Astrocyte (in vitro differentiated cells and primary cell): ENCODE measurements around the gene PDE6H. TPM values are rescaled to one million over a fixed set of nuclear protein-coding genes. Genes with fewer than 3 reads are reported as not detected.

Source experiments
- DNase-seq: peaks from one replicate; pipeline ENCODE4 v3.0.0-alpha.2; 2010; ENCODE audit warnings: low read depth
- FAIRE-seq: peaks from 2 replicates; lab custom pipeline; 2011; peaks lifted over from hg19 to GRCh38; lab: Jason Lieb, UNC
- H2AFZ ChIP-seq: 2 replicates; pipeline ENCODE4 v1.6.0; 2012; ENCODE audit warnings: low read depth, low read length, inconsistent platforms
- H3K27ac ChIP-seq: 2 replicates; pipeline ENCODE4 v1.5.1; 2011; ENCODE audit warnings: low read depth, low read length, inconsistent platforms
- H3K27me3 ChIP-seq: 2 replicates; pipeline ENCODE4 v1.6.0; 2011; ENCODE audit warnings: low read length, inconsistent platforms; ENCODE audit not compliant: insufficient read depth
- H3K36me3 ChIP-seq: 2 replicates; pipeline ENCODE4 v1.5.1; 2011; ENCODE audit warnings: low read length, inconsistent platforms; ENCODE audit not compliant: insufficient read depth
- H3K4me1 ChIP-seq: 2 replicates; pipeline ENCODE4 v1.5.1; 2011; ENCODE audit warnings: low read length, inconsistent platforms; ENCODE audit not compliant: insufficient read depth
- H3K4me2 ChIP-seq: 2 replicates; pipeline ENCODE4 v1.6.0; 2012; ENCODE audit warnings: low read length, inconsistent platforms
- H3K4me3 ChIP-seq: 2 replicates; pipeline ENCODE4 v1.5.1; 2011; ENCODE audit warnings: low read depth, mild to moderate bottlenecking, low read length, inconsistent platforms; ENCODE audit not compliant: insufficient read depth
- H3K79me2 ChIP-seq: 2 replicates; pipeline ENCODE4 v1.6.0; 2012; ENCODE audit warnings: mild to moderate bottlenecking, low read length, inconsistent platforms; ENCODE audit not compliant: insufficient read depth
- H3K9ac ChIP-seq: 2 replicates; pipeline ENCODE4 v1.6.0; 2012; ENCODE audit warnings: mild to moderate bottlenecking, low read length, inconsistent platforms
- H3K9me3 ChIP-seq: 2 replicates; pipeline ENCODE4 v1.5.1; 2012; ENCODE audit warnings: low read depth, mild to moderate bottlenecking, low read length, inconsistent platforms; ENCODE audit not compliant: insufficient read depth
- H4K20me1 ChIP-seq: 2 replicates; pipeline ENCODE4 v1.6.0; 2012; ENCODE audit warnings: low read length, inconsistent platforms; ENCODE audit not compliant: insufficient read depth
- H3K27ac Mint-ChIP-seq: one replicate; pipeline ENCODE4 v1.8.0; 2021; ENCODE audit warnings: mild to moderate bottlenecking, mixed read lengths; ENCODE audit not compliant: unreplicated experiment
- H3K27me3 Mint-ChIP-seq: one replicate; pipeline ENCODE4 v1.8.0; 2021; ENCODE audit warnings: low read depth, mixed read lengths; ENCODE audit not compliant: unreplicated experiment
- H3K36me3 Mint-ChIP-seq: one replicate; pipeline ENCODE4 v1.8.0; 2021; ENCODE audit warnings: low read depth, mixed read lengths; ENCODE audit not compliant: unreplicated experiment
- H3K4me1 Mint-ChIP-seq: one replicate; pipeline ENCODE4 v1.8.0; 2021; ENCODE audit warnings: low read depth, mixed read lengths; ENCODE audit not compliant: unreplicated experiment
- H3K4me3 Mint-ChIP-seq: one replicate; pipeline ENCODE4 v1.8.0; 2021; ENCODE audit warnings: mild to moderate bottlenecking, moderate library complexity, mixed read lengths; ENCODE audit not compliant: unreplicated experiment
- H3K9me3 Mint-ChIP-seq: one replicate; pipeline ENCODE4 v1.8.0; 2021; ENCODE audit warnings: mild to moderate bottlenecking, mixed read lengths; ENCODE audit not compliant: unreplicated experiment
- CTCF ChIP-seq: IDR thresholded peaks from 2 replicates; pipeline ENCODE4 v1.5.1; 2011; ENCODE audit warnings: low read depth, mild to moderate bottlenecking, inconsistent platforms, low read length, moderate library complexity; ENCODE audit not compliant: insufficient read depth
- EZH2 ChIP-seq: IDR thresholded peaks from 2 replicates; pipeline ENCODE4 v1.6.1; 2012; ENCODE audit warnings: mild to moderate bottlenecking, low read length, inconsistent platforms; ENCODE audit not compliant: insufficient read depth
- total RNA-seq: library from RNA; stranded (reverse); gene quantifications from 2 replicates; pipeline ENCODE4 v1.2.1, GENCODE V29; 2021

PDE6H gene
- total RNA-seq, 1 donor from 2014 or later, result not detected

GRCh38 chr12:14959463-14959862, 13.4 kb upstream of the PDE6H start:
- Mint-ChIP-seq H3K9me3 (no peaks in the 10 kb centered on the region), H3K27me3 (no peaks in the 10 kb centered on the region), H3K4me3 (no peak overlapping the region), H3K36me3 (no peaks in the 10 kb centered on the region), H3K27ac (no peak overlapping the region), H3K4me1 (peaks cover 11% of the 10 kb centered on the region)
- Histone ChIP-seq H4K20me1 (no peaks in the 10 kb centered on the region), H3K36me3 (no peaks in the 10 kb centered on the region), H3K9me3 (no peaks in the 10 kb centered on the region), H3K4me1 (peaks cover 8% of the 10 kb centered on the region), H3K4me2 (no peak overlapping the region), H3K79me2 (no peaks in the 10 kb centered on the region), H3K27me3 (no peaks in the 10 kb centered on the region), H2AFZ (no peak overlapping the region), H3K27ac (no peak overlapping the region), H3K4me3 (no peak overlapping the region), H3K9ac (no peak overlapping the region)
- TF ChIP-seq EZH2, result no peak
- TF ChIP-seq CTCF, result no peak
- no peak for DNase-seq
- no peak for FAIRE-seq

- no peak overlapping the region for H3K4me3 ChIP-seq
- DNase-seq (no peak), FAIRE-seq (no peak)
- H4K20me1 ChIP-seq, result no peaks in the 10 kb centered on the region
- H3K4me1 ChIP-seq, result peaks cover 8% of the 10 kb centered on the region
- no peak overlapping the region for H3K27ac ChIP-seq
- TF ChIP-seq EZH2 (no peak), CTCF (no peak)
- H3K9ac ChIP-seq, result no peak overlapping the region
- no peak overlapping the region for H3K4me2 ChIP-seq
- Mint-ChIP-seq H3K27ac (no peak overlapping the region), H3K4me3 (no peak overlapping the region), H3K36me3 (no peaks in the 10 kb centered on the region), H3K9me3 (no peaks in the 10 kb centered on the region), H3K4me1 (peaks cover 11% of the 10 kb centered on the region), H3K27me3 (no peaks in the 10 kb centered on the region)
- no peak overlapping the region for H2AFZ ChIP-seq
- no peaks in the 10 kb centered on the region for H3K36me3 ChIP-seq
- no peaks in the 10 kb centered on the region for H3K79me2 ChIP-seq
- no peaks in the 10 kb centered on the region for H3K27me3 ChIP-seq
- H3K9me3 ChIP-seq, result no peaks in the 10 kb centered on the region
Measured at GRCh38 chr12:14959916-14960496, 12.8 kb upstream of the PDE6H start.
